PFSK-1 (cell line): ENCODE measurements around the gene UGDH.

Experiments
- FOXP2 ChIP-seq: optimal IDR thresholded peaks from 2 replicates; pipeline ENCODE3; 2011; ENCODE audit warnings: borderline replicate concordance, control low read depth, inconsistent platforms; ENCODE audit not compliant: insufficient read depth; ENCODE audit errors: extremely low read length, extremely low read depth
- POLR2AphosphoS5 ChIP-seq: IDR thresholded peaks from 2 replicates; pipeline ENCODE4 v1.6.1; 2012; ENCODE audit warnings: low read depth, mild to moderate bottlenecking, control low read depth, low read length, moderate library complexity
- REST ChIP-seq, 2 experiments: IDR thresholded peaks; 2 replicates each; pipeline versions ENCODE4 v1.6.1 to v1.8.0; 2011 to 2012; ENCODE audit warnings: low read depth in 2 of 2, low read length in 2 of 2, control low read depth in 1 of 2, inconsistent platforms in 1 of 2, mild to moderate bottlenecking in 1 of 2, moderate library complexity in 1 of 2; ENCODE audit not compliant: insufficient read depth in 1 of 2
- SIN3A ChIP-seq: IDR thresholded peaks from 2 replicates; pipeline ENCODE4 v1.6.1; 2012; ENCODE audit warnings: mild to moderate bottlenecking, low read length, moderate library complexity, borderline replicate concordance; ENCODE audit not compliant: insufficient read depth
- TAF1 ChIP-seq: IDR thresholded peaks from 2 replicates; pipeline ENCODE4 v1.6.1; 2012; ENCODE audit warnings: low read length, control low read depth, borderline replicate concordance; ENCODE audit not compliant: insufficient read depth

The UGDH gene

GRCh38 chr4:39453738-39454137 lies 73.5 kb downstream of the UGDH start:
- TF ChIP-seq TAF1: no peak
- TF ChIP-seq FOXP2: no peak
- no peak for TF ChIP-seq REST (IDR thresholded peaks at IDR 0.05; ENCODE audit: insufficient read depth in 1 of 2, low read depth in 2 of 2, low read length in 2 of 2)
- no peak for TF ChIP-seq POLR2AphosphoS5
- TF ChIP-seq SIN3A: no peak

- TF ChIP-seq POLR2AphosphoS5: no peak; the same call in 1 of the 2 replicates
- no peak for TF ChIP-seq SIN3A
- TF ChIP-seq REST (IDR thresholded peaks at IDR 0.05; ENCODE audit: insufficient read depth in 1 of 2, low read depth in 2 of 2, low read length in 2 of 2): no peak
- no peak for TF ChIP-seq TAF1
- no peak for TF ChIP-seq FOXP2
These were observed 74.2 kb downstream of the UGDH start for GRCh38 chr4:39452860-39453587.

GRCh38 chr4:39452153-39452859 lies 74.9 kb downstream of the UGDH start:
- TF ChIP-seq FOXP2: no peak
- no peak for TF ChIP-seq TAF1
- TF ChIP-seq POLR2AphosphoS5: no peak
- TF ChIP-seq SIN3A: no peak
- TF ChIP-seq REST (IDR thresholded peaks at IDR 0.05; ENCODE audit: insufficient read depth in 1 of 2, low read depth in 2 of 2, low read length in 2 of 2): no peak

GRCh38 chr4:39451423-39452023 lies 75.7 kb downstream of the UGDH start:
- TF ChIP-seq REST (IDR thresholded peaks at IDR 0.05; ENCODE audit: insufficient read depth in 1 of 2, low read depth in 2 of 2, low read length in 2 of 2) (no peak), POLR2AphosphoS5 (peak; percentile 58), FOXP2 (no peak), TAF1 (no peak), SIN3A (no peak)
